HG03159 (cell line): ENCODE results near the gene UBR1.
"Not testable (repeated sequence)": the region's sequence is repeated elsewhere in the genome, so short reads cannot be mapped to it uniquely, and the experiment has no call there.

ENCODE experiments used
- ATAC-seq: cut with Tn5 transposase; IDR thresholded peaks from one replicate; pipeline ENCODE4 v1.9.1; 2021; ENCODE audit warnings: mild to moderate bottlenecking, moderate library complexity; ENCODE audit not compliant: unreplicated experiment

The UBR1 gene

DNA sequence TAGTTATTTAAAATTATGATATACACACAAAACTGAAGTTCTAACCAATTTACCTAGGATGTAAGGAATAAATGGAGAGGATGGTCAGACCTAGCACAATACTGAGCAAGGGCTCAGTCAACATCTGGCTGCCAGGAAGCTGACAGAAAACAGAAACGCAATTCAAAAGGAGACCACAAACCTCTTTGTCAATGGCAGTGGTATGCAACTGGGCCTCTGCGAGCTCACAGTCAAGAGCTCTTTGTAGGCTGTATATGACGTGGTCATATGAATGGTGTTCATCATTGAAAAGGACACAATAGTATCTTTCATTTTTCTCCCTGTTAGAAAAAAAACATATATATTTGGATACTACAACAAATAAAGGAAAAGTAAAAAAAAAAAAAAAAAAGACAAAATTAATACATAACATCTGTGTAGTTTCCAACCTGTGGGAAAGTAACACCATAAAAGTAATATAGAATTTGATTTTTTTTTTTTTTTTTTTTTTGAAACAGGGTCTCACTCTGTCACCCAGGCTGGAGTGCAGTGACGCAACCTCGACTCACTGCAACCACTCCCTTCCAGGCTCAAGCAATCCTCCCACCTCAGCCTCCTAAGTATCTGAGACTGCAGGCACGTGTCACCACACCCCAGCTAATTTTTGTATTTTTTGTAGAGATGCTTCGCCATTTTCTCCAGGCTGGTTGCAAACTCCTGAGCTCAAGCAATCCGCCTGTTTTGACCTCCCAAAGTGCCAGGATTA, 37.9 kb downstream of the UBR1 start:
- no peak for ATAC-seq

DNA sequence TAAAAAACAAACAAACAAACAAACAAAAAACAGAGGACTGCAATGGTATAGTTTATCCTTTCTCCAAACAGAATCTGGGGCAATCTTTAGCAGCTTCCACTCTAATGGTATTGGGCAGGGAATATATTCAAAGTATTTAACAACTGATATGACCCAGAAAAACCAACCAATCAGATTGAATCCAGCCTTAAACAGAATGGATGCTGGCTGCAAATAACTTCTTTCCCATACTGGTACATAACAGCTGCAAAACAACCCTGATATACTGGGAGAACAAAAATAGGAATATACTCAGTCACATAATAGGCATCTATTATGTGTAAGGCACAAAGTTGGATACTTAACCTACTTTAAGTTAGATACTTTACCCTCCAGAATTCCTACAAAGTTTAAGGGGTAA, 49.1 kb downstream of the UBR1 start:
- no peak for ATAC-seq

DNA sequence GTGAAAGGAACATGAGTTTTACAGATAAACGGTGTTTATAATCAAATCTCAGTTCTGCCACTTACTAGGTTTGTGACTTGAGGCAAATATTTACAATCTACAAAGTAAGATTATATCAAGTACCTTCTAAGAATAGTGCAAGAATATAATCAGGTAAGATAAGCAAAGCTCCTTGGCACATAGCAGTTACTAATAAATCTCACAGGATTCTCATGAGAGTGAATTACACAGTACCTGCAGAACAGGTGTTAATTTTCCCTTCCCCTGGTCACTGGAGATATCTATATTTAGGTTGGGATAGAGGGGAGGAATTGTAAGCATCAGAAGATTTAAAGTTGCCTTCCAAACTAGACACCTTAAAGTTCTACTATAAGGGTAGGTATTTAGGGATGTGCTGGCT, 53.0 kb downstream of the UBR1 start:
- ATAC-seq = no peak

DNA sequence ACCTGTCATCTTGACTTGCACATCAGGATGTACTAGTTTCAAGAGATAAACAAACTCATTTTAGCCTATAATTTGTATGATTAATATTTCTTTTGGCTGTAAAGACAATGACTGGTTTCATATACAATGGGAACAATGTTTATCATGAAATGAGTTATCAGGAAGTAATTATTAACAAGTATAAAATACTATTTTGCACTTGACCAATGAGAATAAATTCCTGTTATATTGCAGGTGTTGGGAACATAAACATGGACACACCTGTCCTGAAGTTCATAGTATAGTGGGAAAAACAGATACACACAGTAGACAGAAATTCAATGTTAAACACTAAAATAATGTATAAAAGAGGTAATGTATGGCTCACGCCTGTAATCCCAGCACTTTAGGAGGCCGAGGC, 56.9 kb downstream of the UBR1 start:
- ATAC-seq = no peak

DNA sequence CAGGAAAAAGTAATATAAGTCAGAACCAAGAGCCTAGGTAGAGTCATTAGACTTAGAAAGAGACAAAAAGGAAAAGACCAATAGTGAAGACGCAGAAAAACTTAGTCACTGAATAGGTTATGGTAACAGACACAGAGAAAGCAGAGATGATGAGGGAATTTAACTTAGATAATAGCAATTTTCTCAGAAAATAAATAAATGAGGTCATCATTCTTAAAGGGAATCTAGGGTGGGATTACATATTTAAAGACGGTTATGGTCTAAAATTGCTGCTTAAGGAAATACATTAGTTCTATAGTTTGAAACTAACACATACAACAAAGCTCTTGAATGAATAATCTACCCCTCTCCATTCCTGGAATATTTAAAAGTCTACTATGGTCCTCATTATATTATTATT, 59.4 kb downstream of the UBR1 start:
- no peak for ATAC-seq

DNA sequence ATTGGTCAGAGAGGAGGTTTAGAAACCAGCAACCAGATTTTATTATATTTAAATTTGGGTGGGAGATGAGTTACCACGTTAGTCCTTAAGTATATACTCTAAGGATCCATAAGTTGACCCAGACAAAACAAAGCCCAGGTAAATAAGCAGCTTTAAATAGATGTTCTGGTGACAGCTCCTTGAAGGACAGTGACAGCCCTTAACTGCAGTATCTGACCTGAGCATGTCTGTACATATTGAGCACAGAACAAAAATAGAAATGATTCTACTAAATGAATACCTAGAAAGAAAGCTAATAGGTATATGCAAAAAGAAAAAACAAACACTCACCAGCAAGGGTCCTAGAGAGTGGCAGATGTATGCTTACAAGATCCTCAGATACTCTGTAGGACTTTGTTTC, 63.0 kb downstream of the UBR1 start:
- ATAC-seq = no peak

DNA sequence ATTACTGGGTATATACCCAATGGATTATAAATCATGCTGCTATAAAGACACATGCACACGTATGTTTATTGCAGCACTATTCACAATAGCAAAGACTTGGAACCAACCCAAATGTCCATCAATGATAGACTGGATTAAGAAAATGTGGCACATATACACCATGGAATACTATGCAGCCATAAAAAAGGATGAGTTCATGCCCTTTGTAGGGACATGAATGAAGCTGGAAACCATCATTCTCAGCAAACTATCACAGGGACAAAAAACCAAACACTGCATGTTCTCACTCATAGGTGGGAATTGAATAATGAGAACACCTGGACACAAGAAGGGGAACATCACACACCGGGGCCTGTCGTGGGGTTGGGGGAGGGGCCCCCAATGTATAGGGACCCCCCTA, 64.8 kb downstream of the UBR1 start:
- not testable (repeated sequence) for ATAC-seq

DNA sequence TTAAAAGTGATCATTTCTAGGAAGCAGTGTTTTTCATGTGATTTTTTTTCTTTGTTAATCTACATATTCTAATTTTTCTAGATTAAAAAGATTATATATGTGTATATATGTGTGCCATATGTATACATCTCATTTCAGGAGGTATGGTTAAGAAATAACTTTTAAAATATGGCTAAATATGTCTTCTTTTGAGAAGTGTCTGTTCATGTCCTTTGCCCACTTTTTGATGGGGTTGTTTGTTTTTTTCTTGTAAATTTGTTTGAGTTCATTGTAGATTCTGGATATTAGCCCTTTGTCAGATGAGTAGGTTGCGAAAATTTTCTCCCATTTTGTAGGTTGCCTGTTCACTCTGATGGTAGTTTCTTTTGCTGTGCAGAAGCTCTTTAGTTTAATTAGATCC, 70.6 kb downstream of the UBR1 start:
- not testable (repeated sequence) for ATAC-seq

DNA sequence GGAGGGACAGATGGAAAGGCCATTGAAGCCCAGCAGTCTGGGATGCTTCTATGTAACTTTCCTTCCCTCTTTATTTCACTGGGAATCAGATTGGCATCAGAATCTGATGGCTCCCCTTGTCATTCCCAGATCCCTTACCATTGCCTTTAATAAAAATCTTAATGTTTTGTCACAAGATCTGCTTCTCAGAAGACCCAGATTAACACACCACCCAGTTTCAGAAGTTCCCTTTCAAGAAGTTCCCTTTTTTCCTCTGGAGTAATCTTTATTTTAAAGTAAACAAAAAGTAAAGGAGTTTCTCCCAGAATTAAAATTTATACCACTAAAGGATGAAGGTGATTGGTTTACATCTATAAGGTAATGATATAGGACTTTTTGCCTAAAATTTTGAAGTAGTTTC, 76.4 kb downstream of the UBR1 start:
- no peak for ATAC-seq

DNA sequence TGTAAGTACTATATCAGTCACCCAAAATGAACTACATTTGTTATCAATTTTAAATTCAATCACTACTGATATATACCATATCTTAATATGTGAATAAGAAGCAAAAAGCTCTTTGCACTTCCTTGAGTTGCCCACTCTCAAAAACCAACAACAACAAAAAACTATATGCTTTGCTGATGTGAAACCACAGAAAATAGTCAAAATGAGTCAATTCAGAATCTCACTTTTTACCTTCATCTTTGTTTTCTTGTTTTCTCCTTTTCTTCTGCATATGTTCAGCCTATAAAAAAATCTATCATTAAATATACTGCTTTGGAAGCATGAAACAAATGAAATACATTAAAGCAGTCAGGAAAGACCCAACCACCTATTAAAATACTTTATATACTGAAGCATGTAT, 80.7 kb downstream of the UBR1 start:
- no peak for ATAC-seq

DNA sequence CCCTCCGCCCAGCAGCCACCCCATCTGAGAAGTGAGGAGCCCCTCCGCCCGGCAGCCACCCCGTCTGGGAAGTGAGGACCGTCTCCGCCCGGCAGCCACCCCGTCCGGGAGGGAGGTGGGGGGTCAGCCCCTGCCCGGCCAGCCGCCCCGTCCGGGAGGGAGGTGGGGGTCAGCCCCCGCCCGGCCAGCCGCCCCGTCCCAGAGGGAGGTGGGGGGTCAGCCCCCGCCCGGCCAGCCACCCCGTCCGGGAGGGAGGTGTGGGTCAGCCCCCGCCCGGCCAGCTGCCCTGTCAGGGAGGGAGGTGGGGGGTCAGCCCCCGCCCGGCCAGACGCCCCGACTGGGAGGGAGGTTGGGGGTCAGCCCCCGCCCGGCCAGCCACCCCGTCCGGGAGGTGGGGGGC, 91.2 kb downstream of the UBR1 start:
- not testable (repeated sequence) for ATAC-seq

DNA sequence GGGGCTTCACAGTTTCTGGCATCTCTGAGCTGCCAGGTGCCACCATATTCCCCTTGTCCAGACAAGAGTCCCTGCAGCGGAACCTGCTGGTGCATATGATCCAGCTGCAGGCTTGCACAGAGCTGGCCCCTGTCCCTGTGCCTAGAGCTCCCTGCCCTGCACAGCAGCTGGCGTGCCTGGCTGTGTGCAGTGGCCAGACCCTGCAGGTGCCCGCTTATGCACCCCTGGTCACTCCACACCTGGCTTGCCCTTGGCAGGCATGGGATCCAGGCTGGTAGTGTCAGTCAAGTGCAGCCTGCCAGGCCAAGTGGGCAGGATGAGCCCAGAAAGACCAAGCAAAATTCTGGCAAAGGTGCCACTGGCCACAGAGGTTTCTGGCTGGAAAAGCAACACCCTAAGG, 96.6 kb downstream of the UBR1 start:
- ATAC-seq = no peak

DNA sequence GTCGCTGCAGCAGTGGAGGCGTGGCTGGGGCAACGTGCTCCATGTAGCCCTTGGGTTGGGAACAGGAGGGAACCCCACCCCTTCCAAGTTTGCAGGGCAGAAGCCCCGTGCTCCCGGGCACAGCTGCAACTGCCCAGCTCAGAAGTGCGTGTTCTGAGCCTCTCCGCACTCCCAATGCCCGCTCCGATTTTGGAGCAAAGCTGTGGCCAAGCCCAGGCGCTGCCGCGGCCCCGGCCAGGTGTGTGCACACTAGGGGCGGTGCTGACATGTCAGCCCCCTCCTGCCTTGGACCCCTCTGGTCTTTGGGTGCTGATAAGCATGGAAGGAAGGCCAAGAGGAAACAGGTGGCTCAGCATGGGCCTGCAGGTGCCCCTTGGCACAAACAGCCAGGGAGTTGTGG, 97.7 kb downstream of the UBR1 start:
- ATAC-seq = no peak

DNA sequence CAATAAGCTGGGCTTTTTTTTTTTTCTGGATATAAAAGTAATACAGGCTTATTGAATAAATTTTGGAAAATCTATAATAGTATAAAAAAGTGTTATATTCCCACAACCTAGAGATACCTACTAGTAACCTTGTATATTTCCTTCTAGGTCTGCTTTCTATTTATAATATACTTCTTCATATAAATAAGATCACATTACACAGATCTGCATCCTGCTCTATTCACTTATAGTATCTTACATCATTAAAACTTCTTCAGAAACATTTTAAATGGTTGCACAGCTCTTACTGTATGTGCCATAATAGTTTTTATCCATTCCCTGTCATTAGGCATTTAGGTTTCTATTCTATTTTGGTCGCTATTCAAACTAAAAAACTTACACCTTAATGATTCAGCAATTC, 98.3 kb downstream of the UBR1 start:
- no peak for ATAC-seq

DNA sequence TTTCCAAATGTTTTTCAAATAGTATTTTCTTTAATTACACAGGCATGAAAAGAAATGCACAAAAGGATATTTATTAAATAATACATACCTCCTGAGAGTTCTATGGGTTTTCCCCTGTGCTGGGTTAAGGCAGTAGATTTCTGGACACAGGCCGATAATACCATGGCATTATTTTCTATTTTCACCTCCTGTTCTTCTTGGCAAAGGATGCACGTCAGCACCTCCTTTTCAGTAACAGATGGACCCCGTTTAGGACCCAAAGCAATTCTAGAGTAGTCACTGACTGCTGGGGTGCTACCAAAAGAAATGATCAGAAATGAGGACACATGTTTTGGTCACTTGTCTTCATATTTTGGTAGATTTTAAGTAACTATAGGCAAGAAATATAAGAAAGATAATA, 98.8 kb downstream of the UBR1 start:
- no peak for ATAC-seq

DNA sequence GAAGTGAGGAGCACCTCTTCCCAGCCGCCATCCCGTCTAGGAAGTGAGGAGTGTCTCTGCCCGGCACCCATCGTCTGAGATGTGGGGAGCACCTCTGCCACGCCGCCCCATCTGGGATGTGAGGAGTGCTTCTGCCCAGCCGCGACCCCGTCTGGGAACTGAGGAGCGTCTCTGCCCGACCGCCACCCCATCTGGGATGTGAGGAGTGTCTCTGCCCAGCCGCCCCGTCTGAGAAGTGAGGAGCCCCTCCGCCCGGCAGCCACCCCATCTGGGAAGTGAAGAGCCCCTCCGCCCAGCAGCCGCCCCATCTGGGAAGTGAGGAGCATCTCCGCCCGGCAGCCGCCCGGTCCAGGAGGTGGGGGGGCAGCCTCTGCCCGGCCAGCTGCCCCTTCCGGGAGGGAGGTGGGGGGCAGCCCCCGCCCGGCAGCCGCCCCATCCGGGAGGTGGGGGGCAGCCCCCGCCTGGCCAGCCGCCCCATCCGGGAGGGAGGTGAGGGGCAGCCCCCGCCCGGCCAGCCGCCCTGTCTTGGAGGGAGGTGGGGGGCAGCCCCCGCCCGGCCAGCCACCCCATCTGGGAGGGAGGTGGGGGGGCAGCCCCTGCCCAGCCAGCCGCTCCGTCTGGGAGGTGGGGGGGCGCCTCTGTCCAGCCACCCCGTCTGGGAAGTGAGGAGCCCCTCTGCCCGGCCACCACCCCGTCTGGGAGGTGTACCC, 100.8 kb downstream of the UBR1 start:
- not testable (repeated sequence) for ATAC-seq

DNA sequence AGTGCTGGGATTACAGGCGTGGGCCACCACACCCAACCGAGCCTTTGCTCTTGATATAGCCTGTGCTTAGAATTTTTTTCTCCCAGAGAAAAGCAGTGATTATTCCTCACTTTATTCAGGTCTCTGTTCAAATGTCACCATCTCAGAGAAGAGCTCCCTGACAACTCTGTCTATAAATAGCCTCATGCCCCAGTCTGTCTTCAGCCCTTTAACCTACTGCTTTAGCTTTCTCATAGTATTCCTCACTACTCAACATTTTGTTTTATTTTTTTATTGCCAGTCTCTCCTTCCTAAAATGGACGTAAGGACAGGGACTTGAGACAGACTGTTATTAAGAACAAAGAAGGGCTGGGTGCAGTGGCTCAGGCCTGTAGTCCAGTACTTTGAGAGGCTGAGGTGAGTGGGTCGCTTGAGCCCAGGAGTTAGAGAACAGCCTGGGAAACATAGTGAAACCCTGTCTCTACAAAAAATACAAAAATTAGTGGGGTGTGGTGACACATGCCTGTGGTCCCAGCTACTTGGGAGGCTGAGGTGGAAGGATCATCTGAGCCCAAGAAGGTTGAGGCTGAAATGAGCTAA, 106.5 kb downstream of the UBR1 start:
- ATAC-seq = no peak

DNA sequence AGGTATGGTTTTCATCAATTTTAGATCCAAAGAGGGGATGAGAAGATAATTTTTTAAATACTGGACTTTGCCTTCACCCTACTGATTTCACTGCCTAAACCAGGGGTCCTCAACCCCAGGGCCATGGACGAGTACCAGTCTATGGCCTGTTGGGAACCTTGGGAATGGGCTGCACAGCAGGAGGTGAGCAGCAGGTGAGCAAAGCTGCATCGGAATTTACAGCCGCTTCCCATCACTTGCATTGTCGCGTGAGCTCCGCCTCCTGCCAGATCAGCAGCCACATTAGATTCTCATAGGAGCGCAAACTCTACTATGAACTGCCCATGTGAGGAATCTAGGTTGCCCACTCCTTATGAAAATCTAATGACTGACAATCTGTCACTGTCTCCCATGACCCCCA, 109.0 kb downstream of the UBR1 start:
- no peak for ATAC-seq

DNA sequence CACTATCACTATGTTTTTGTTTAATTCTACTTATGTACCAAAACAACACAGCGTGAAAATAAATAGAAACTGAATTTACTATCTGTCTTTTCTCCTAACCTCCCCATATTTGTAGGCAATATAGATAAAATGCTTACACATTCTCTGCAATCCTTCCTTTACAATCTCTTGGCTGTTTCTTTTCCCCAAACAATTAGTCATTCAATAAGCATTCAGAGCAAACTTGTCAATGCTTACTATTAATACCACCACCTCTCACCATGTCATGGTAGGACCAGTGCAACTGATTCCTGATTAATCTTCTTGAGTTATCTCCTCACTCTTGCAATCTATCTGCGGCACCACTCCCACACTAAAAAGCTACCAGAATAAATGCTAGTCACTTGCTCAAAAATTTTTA, 111.3 kb downstream of the UBR1 start:
- no peak for ATAC-seq

DNA sequence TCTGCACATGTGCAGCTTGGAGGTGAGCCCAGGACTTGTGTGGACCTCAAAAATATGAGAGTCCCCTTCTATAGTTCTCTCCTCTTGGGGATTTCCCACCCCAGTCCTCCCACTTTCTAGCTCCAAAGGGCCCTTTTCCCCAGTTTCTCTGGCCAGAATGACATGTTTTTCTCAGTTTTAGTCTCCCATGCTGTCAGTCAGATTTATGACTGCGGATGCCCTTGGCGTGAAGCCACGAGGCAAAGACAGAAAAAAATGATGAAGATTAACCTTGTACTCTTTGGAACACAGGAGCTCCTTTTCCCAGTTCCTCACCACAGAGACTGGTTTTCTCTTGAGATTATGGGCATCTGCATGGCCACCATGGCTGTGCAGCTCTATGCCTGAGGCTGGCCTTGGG, 113.2 kb downstream of the UBR1 start:
- ATAC-seq = no peak

DNA sequence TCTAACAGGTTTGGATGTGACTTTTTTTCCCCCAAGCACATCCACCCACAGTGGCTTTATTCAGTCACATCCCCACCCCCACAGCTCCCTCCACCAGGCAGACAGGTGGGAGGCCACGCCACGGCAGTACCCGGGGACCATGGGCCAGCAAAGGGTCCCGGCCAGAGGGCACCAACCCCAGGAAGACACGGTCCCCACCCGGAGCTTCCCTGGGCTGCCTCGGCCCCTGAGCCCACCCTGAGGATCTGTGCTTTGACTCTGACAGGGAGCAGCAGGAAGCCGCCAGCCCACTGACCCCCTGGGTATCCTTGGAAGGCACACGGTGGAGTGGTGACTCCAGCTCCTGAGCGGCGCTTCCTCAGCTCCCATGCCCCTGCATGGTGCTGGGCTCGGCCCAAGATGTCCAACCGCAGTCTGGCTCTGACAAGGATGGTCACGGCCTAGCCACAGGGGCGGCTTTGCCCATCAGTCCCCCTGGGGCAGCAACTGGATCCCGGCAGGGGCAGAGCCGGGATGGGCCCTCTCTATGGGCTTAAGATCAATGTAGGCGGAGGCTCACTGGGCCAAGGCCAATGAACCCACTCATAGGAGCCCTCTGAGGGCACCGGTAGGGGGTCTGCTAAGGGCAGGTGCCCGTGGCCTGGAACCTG, 119.0 kb downstream of the UBR1 start:
- ATAC-seq = no peak

DNA sequence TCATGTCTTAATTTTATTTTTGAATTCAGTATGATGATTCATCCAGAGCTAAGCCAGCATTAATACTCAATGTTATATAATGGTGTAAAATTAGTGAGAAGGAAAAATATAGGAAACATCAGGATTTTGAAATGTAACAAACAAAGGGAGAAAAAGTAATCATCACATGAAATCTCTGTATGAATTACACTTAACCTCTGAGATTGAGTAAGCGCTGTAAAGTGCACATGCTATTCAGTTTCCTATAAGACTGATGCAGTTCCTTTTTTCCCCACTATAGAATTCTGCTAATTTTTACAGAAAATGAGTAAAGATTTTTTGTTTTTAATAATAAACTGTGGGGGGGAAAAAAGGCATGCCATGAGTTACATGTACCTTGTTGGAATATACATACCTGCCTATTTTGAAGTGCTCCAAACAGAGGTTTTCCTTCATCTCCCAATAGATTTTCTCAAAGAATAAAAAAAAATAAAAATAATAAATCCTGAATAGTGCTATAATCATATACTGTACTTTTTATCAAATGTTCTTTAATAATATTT, 121.3 kb downstream of the UBR1 start:
- no peak for ATAC-seq
